ENCODE measurements around the gene VENTX.

The VENTX gene

DNA sequence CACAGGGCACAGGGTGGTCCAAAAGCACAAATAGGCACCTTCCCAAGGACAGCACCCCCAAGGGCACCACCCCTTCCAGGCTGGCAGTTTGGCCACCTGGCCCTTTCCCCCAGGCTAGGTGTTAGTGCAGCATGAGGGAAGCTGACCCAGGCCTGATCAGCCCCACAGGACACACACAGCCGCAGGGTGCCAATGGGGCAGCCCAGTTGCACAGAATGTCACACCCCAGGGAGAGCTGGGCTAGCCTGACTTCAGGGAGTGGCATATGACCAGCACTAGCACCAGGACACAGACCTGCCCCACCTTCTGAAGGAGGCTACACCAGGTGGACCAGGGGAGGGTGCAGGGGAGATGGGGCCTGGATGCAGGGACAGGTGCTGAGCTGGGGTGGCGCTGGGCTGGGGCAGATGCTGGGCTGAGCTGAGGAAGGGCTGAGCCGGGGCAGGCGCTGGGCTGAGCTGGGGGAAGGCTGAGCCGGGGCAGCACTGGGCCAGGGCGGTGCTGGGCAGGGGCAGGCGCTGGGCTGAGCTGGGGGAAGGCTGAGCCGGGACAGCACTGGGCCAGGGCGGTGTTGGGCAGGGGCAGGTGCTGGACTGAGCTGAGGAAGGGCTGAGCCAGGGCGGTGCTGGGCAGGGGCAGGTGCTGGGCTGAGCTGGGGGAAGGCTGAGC is 42.9 kb downstream of the VENTX start:
- peaks cover 5 to 67% of the 10 kb centered on the region in 2 experiments for H3K36me3 ChIP-seq (ENCODE audit: control insufficient read depth in 2 of 2, insufficient read depth in 1 of 2, low read length in 2 of 2)
- ChIA-PET CTCF (interaction anchor here (1.1 kb wide), 1 partner anchor 27 kb away, joined by 4 read pairs; no protein-coding TSS in a partner anchor), POLR2A (no interaction called here)
- TF ChIP-seq ZIC2 (tag by site-specific recombination; IDR thresholded peaks at IDR 0.05) (peak; percentile 59), ZNF426 (tag by site-specific recombination; IDR thresholded peaks at IDR 0.05) (no peak)
- TF ChIP-seq, protein P1, sequence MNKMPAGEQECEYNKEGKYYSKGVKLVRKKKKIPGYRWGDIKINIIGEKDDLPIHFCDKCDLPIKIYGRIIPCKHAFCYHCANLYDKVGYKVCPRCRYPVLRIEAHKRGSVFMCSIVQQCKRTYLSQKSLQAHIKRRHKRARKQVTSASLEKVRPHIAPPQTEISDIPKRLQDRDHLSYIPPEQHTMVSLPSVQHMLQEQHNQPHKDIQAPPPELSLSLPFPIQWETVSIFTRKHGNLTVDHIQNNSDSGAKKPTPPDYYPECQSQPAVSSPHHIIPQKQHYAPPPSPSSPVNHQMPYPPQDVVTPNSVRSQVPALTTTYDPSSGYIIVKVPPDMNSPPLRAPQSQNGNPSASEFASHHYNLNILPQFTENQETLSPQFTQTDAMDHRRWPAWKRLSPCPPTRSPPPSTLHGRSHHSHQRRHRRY (tag by site-specific recombination; IDR thresholded peaks at IDR 0.05): no peak
- TF ChIP-seq, protein P2, sequence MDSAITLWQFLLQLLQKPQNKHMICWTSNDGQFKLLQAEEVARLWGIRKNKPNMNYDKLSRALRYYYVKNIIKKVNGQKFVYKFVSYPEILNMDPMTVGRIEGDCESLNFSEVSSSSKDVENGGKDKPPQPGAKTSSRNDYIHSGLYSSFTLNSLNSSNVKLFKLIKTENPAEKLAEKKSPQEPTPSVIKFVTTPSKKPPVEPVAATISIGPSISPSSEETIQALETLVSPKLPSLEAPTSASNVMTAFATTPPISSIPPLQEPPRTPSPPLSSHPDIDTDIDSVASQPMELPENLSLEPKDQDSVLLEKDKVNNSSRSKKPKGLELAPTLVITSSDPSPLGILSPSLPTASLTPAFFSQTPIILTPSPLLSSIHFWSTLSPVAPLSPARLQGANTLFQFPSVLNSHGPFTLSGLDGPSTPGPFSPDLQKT (IDR thresholded peaks at IDR 0.05; ENCODE audit: borderline replicate concordance, low read depth, low read length): no peak
- no peak overlapping the region for H3K27ac ChIP-seq (ENCODE audit: extremely low read depth, low read depth, low read length)
- H3K4me1 ChIP-seq (ENCODE audit: control insufficient read depth, insufficient read depth, low read length): no peaks in the 10 kb centered on the region
- no peak overlapping the region for H3K4me3 ChIP-seq (ENCODE audit: low read depth, low read length)
- H3K9me3 ChIP-seq (ENCODE audit: control insufficient read depth, insufficient read depth, low read depth, low read length): no peaks in the 10 kb centered on the region

DNA sequence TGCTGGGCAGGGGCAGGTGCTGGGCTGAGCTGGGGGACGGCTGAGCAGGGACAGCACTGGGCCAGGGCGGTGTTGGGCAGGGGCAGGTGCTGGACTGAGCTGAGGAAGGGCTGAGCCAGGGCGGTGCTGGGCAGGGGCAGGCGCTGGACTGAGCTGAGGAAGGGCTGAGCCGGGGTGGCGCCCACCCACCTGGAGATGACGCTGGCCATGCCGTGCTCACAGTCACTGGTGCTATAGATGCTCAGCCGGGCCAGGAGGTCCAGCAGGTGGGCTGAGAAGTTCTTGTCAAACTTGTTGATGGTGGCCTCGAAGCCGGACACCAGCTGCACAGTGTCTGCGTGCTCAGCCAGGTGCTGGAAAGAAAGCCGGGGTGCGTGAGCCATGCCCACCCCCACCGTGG is 43.4 kb downstream of the VENTX start:
- Histone ChIP-seq H3K4me1 (ENCODE audit: control insufficient read depth, insufficient read depth, low read length) (no peaks in the 10 kb centered on the region), H3K4me3 (ENCODE audit: low read depth, low read length) (no peak overlapping the region), H3K36me3 (ENCODE audit: control insufficient read depth in 2 of 2, insufficient read depth in 1 of 2, low read length in 2 of 2) (peaks cover 9 to 73% of the 10 kb centered on the region in 2 experiments), H3K27ac (ENCODE audit: extremely low read depth, low read depth, low read length) (no peak overlapping the region), H3K9me3 (ENCODE audit: control insufficient read depth, insufficient read depth, low read depth, low read length) (no peaks in the 10 kb centered on the region)
- ChIA-PET CTCF (no interaction called here), POLR2A (no interaction called here)
- TF ChIP-seq ZNF529 (tag by site-specific recombination; IDR thresholded peaks at IDR 0.05; ENCODE audit: insufficient replicate concordance) (no peak), ZNF792 (tag by site-specific recombination; IDR thresholded peaks at IDR 0.05) (no peak), ZBTB7A (tag by site-specific recombination; IDR thresholded peaks at IDR 0.05; ENCODE audit: low read depth) (no peak), ZNF416 (tag by site-specific recombination; IDR thresholded peaks at IDR 0.05) (no peak), ZNF175 (tag by site-specific recombination; IDR thresholded peaks at IDR 0.05) (no peak), ZNF394 (tag by site-specific recombination; IDR thresholded peaks at IDR 0.05; ENCODE audit: borderline replicate concordance) (no peak), OSR2 (tag by site-specific recombination; IDR thresholded peaks at IDR 0.05) (no peak), ZNF214 (tag by site-specific recombination; IDR thresholded peaks at IDR 0.05; ENCODE audit: borderline replicate concordance) (no peak), ZNF501 (tag by site-specific recombination; IDR thresholded peaks at IDR 0.05) (no peak), ZNF311 (tag by site-specific recombination; IDR thresholded peaks at IDR 0.05; ENCODE audit: borderline replicate concordance) (no peak), ZNF843 (tag by site-specific recombination; IDR thresholded peaks at IDR 0.05) (no peak)
- TF ChIP-seq, protein P3, sequence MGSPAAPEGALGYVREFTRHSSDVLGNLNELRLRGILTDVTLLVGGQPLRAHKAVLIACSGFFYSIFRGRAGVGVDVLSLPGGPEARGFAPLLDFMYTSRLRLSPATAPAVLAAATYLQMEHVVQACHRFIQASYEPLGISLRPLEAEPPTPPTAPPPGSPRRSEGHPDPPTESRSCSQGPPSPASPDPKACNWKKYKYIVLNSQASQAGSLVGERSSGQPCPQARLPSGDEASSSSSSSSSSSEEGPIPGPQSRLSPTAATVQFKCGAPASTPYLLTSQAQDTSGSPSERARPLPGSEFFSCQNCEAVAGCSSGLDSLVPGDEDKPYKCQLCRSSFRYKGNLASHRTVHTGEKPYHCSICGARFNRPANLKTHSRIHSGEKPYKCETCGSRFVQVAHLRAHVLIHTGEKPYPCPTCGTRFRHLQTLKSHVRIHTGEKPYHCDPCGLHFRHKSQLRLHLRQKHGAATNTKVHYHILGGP (tag by site-specific recombination; IDR thresholded peaks at IDR 0.05): no peak
- TF ChIP-seq, protein P4, sequence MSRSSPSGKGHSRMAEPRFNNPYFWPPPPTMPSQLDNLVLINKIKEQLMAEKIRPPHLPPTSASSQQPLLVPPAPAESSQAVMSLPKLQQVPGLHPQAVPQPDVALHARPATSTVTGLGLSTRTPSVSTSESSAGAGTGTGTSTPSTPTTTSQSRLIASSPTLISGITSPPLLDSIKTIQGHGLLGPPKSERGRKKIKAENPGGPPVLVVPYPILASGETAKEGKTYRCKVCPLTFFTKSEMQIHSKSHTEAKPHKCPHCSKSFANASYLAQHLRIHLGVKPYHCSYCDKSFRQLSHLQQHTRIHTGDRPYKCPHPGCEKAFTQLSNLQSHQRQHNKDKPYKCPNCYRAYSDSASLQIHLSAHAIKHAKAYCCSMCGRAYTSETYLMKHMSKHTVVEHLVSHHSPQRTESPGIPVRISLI (tag by site-specific recombination; IDR thresholded peaks at IDR 0.05): no peak
- TF ChIP-seq, protein P5, sequence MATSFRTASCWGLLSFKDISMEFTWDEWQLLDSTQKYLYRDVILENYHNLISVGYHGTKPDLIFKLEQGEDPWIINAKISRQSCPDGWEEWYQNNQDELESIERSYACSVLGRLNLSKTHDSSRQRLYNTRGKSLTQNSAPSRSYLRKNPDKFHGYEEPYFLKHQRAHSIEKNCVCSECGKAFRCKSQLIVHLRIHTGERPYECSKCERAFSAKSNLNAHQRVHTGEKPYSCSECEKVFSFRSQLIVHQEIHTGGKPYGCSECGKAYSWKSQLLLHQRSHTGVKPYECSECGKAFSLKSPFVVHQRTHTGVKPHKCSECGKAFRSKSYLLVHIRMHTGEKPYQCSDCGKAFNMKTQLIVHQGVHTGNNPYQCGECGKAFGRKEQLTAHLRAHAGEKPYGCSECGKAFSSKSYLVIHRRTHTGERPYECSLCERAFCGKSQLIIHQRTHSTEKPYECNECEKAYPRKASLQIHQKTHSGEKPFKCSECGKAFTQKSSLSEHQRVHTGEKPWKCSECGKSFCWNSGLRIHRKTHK (tag by site-specific recombination; IDR thresholded peaks at IDR 0.05): no peak
- TF ChIP-seq, protein P6, sequence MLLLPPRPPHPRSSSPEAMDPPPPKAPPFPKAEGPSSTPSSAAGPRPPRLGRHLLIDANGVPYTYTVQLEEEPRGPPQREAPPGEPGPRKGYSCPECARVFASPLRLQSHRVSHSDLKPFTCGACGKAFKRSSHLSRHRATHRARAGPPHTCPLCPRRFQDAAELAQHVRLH (tag by site-specific recombination; IDR thresholded peaks at IDR 0.05): no peak
- TF ChIP-seq, protein P7, sequence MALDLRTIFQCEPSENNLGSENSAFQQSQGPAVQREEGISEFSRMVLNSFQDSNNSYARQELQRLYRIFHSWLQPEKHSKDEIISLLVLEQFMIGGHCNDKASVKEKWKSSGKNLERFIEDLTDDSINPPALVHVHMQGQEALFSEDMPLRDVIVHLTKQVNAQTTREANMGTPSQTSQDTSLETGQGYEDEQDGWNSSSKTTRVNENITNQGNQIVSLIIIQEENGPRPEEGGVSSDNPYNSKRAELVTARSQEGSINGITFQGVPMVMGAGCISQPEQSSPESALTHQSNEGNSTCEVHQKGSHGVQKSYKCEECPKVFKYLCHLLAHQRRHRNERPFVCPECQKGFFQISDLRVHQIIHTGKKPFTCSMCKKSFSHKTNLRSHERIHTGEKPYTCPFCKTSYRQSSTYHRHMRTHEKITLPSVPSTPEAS (tag by site-specific recombination; IDR thresholded peaks at IDR 0.05): no peak
- TF ChIP-seq, protein P8, sequence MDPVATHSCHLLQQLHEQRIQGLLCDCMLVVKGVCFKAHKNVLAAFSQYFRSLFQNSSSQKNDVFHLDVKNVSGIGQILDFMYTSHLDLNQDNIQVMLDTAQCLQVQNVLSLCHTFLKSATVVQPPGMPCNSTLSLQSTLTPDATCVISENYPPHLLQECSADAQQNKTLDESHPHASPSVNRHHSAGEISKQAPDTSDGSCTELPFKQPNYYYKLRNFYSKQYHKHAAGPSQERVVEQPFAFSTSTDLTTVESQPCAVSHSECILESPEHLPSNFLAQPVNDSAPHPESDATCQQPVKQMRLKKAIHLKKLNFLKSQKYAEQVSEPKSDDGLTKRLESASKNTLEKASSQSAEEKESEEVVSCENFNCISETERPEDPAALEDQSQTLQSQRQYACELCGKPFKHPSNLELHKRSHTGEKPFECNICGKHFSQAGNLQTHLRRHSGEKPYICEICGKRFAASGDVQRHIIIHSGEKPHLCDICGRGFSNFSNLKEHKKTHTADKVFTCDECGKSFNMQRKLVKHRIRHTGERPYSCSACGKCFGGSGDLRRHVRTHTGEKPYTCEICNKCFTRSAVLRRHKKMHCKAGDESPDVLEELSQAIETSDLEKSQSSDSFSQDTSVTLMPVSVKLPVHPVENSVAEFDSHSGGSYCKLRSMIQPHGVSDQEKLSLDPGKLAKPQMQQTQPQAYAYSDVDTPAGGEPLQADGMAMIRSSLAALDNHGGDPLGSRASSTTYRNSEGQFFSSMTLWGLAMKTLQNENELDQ (tag by site-specific recombination; IDR thresholded peaks at IDR 0.05; ENCODE audit: low read depth): no peak
